OCI-LY1 (cell line): Measurements from ENCODE around the gene SCYGR3.

ENCODE experiments used
- H2AFZ ChIP-seq: fragments of 200-600 bp; sonication (generic), shearing (Covaris generic); 2 replicates; pipeline ENCODE4 v1.6.0; 2014; ENCODE audit warnings: antibody characterized with exemption, mild to moderate bottlenecking, low read length
- H3F3A ChIP-seq: fragments of 200-600 bp; sonication (generic), shearing (Covaris generic); 2 replicates; pipeline ENCODE4 v1.6.0; 2014; ENCODE audit warnings: mild to moderate bottlenecking, antibody characterized with exemption, low read length, moderate library complexity; ENCODE audit not compliant: insufficient read depth
- H3K27ac ChIP-seq: fragments of 200-600 bp; sonication (generic); 2 replicates; pipeline ENCODE4 v1.5.1; 2014; ENCODE audit warnings: low read length, mixed run types, mild to moderate bottlenecking, low read depth; ENCODE audit not compliant: poor library complexity, severe bottlenecking
- H3K27me3 ChIP-seq: fragments of 200-600 bp; sonication (generic); 2 replicates; pipeline ENCODE4 v1.6.0; 2014; ENCODE audit warnings: antibody characterized with exemption, mild to moderate bottlenecking, low read length, moderate library complexity; ENCODE audit not compliant: insufficient read depth
- H3K36me3 ChIP-seq: fragments of 200-600 bp; sonication (generic); 2 replicates; pipeline ENCODE4 v1.6.1; 2014; ENCODE audit warnings: mild to moderate bottlenecking, antibody characterized with exemption, low read length, moderate library complexity, mixed read lengths; ENCODE audit not compliant: insufficient read depth
- H3K4me1 ChIP-seq: fragments of 200-600 bp; sonication (generic); 2 replicates; pipeline ENCODE4 v1.5.1; 2014; ENCODE audit warnings: mild to moderate bottlenecking, low read length, moderate library complexity; ENCODE audit not compliant: insufficient read depth, severe bottlenecking
- H3K4me2 ChIP-seq: fragments of 200-600 bp; sonication (generic), shearing (Covaris generic); 2 replicates; pipeline ENCODE4 v1.6.1; 2014; ENCODE audit warnings: low read length
- H3K4me3 ChIP-seq: fragments of 200-600 bp; sonication (generic); 2 replicates; pipeline ENCODE4 v1.5.1; 2014; ENCODE audit warnings: low read length, low read depth, mild to moderate bottlenecking, mixed read lengths; ENCODE audit not compliant: poor library complexity, severe bottlenecking
- H3K79me2 ChIP-seq: fragments of 200-600 bp; shearing (Covaris generic); 2 replicates; pipeline ENCODE4 v1.6.1; 2016; ENCODE audit warnings: mixed run types, low read length, mixed read lengths; ENCODE audit not compliant: insufficient read depth
- H3K9ac ChIP-seq: fragments of 200-600 bp; sonication (generic), shearing (Covaris generic); 2 replicates; pipeline ENCODE4 v1.6.1; 2014; ENCODE audit warnings: mild to moderate bottlenecking, low read length, mixed read lengths
- H3K9me2 ChIP-seq: fragments of 200-600 bp; sonication (generic), shearing (Covaris generic); 2 replicates; pipeline ENCODE4 v1.6.1; 2014; ENCODE audit warnings: low read depth, mild to moderate bottlenecking, low read length, mixed read lengths
- H3K9me3 ChIP-seq: fragments of 200-600 bp; shearing (Covaris generic); 2 replicates; pipeline ENCODE4 v1.6.1; 2014; ENCODE audit warnings: low read length, mixed read lengths
- H4K20me1 ChIP-seq: fragments of 200-600 bp; sonication (generic), shearing (Covaris generic); 2 replicates; pipeline ENCODE4 v1.6.0; 2016; ENCODE audit warnings: mild to moderate bottlenecking, low read length; ENCODE audit not compliant: insufficient read depth
- CTCF ChIP-seq: fragments of 200-600 bp; sonication (generic), shearing (Covaris generic); IDR thresholded peaks from 2 replicates; pipeline ENCODE4 v1.5.1; 2017; ENCODE audit warnings: mild to moderate bottlenecking, antibody characterized with exemption, low read length, moderate library complexity, mixed read lengths
- EZH2 ChIP-seq: fragments of 200-600 bp; sonication (generic), shearing (Covaris generic); IDR thresholded peaks from 2 replicates; pipeline ENCODE4 v1.8.0; 2017; ENCODE audit warnings: borderline replicate concordance, mixed run types, mild to moderate bottlenecking, antibody characterized with exemption, low read length, moderate library complexity, mixed read lengths

Gene SCYGR3

DNA sequence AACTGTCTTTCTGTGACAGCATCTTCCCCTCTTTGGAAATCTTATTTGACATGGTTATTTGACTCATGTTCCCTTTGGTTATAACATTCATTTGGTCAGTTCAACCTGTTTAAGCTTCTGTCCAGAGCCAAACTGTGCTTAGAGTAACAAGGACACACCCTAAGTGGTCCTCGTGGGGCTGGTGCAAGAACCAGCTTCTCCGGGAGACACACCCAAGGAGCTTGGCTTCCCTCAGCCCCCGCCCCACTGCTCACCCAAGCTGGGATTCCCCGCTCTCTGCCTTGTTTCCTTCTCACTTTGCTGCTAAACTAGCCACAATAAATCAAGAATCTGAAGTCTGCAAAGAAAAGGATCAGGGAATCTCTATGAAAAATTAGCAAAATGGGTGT, 1.4 kb downstream of the SCYGR3 start:
- H3K36me3 ChIP-seq: no peaks in the 10 kb centered on the region
- H3K4me3 ChIP-seq: no peak overlapping the region
- no peaks in the 10 kb centered on the region for H3K4me1 ChIP-seq
- no peak overlapping the region for H3K27ac ChIP-seq
- no peaks in the 10 kb centered on the region for H4K20me1 ChIP-seq
- H3K27me3 ChIP-seq: no peaks in the 10 kb centered on the region
- no peak for TF ChIP-seq EZH2
- H3K4me2 ChIP-seq: no peak overlapping the region
- no peak overlapping the region for H3K9ac ChIP-seq
- H3F3A ChIP-seq: no peaks in the 10 kb centered on the region
- H3K79me2 ChIP-seq: no peaks in the 10 kb centered on the region
- no peaks in the 10 kb centered on the region for H3K9me2 ChIP-seq
- no peaks in the 10 kb centered on the region for H3K9me3 ChIP-seq
- H2AFZ ChIP-seq: no peak overlapping the region

- TF ChIP-seq CTCF: no peak
- no peak for TF ChIP-seq EZH2
- Histone ChIP-seq H2AFZ (no peak overlapping the region), H3K9ac (no peak overlapping the region), H3K79me2 (no peaks in the 10 kb centered on the region), H3K27ac (no peak overlapping the region), H3F3A (no peaks in the 10 kb centered on the region), H4K20me1 (no peaks in the 10 kb centered on the region), H3K9me2 (no peaks in the 10 kb centered on the region), H3K36me3 (no peaks in the 10 kb centered on the region), H3K4me1 (no peaks in the 10 kb centered on the region), H3K4me2 (no peak overlapping the region), H3K4me3 (no peak overlapping the region), H3K9me3 (no peaks in the 10 kb centered on the region), H3K27me3 (no peaks in the 10 kb centered on the region)
Observed at GRCh38 chr2:227612546-227613271, 1.9 kb downstream of the SCYGR3 start.

DNA sequence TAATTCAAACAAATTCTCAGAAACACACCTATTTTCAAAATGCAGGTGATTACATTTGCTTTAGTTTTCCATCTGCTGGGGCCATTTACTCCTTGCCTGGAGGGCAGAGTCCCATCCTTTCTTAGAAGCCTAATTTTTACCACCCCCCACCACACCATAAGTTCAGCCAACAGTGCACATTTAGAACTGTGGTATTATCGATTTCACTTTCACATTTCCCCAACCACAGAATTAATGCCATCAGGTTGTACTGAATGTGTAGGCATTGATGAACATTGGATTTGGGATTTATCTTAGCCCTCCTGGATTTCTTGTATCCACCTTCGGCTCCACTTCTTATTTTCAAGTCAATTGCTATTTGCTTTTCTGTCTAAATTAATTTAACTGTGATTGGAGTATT, 4.5 kb downstream of the SCYGR3 start:
- Histone ChIP-seq H3K4me3 (no peak overlapping the region), H3K27ac (no peak overlapping the region), H3K79me2 (no peaks in the 10 kb centered on the region), H2AFZ (no peak overlapping the region), H3K9me3 (no peaks in the 10 kb centered on the region), H3K4me1 (no peaks in the 10 kb centered on the region), H3K27me3 (no peaks in the 10 kb centered on the region), H3K36me3 (no peaks in the 10 kb centered on the region), H3K9ac (no peak overlapping the region), H3K4me2 (no peak overlapping the region), H3F3A (no peaks in the 10 kb centered on the region), H4K20me1 (no peaks in the 10 kb centered on the region), H3K9me2 (no peaks in the 10 kb centered on the region)
- no peak for TF ChIP-seq CTCF
- TF ChIP-seq EZH2: no peak

DNA sequence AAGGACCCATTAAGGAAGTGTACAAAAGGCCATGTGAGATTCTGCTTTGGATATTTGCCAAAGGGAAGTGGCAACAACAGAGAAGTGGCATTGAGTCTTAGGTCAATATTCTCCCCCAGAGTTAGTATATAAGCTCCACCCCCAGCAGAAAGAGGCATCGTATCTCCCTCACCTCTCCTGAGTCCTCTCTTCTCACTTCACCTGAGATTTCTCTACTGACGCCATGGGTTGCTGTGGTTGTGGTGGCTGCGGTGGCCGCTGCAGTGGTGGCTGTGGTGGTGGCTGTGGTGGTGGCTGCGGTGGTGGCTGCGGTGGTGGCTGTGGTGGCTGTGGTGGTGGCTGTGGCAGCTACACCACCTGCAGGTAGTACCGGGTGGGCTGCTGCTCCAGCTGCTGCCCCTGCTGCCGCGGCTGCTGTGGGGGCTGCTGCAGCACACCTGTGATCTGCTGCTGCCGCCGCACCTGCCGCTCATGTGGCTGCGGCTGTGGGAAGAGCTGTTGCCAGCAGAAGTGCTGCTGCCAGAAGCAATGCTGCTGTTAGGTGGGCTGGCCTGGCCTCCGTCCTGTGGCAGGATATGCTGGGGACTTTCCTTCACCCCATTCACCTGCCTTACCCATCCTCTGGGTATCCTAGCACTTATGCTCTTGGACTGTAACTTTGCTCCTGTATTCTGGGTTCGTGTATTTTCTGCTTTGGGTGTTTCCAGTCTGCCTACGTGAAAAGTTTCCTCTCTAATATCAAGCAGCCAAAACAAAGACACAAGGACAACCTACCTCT, 5.9 kb downstream of the SCYGR3 start:
- H2AFZ ChIP-seq: no peak overlapping the region
- no peak overlapping the region for H3K27ac ChIP-seq
- H3K79me2 ChIP-seq: no peaks in the 10 kb centered on the region
- no peak for TF ChIP-seq EZH2
- TF ChIP-seq CTCF: no peak
- no peaks in the 10 kb centered on the region for H3K27me3 ChIP-seq
- H3K4me3 ChIP-seq: no peak overlapping the region
- no peaks in the 10 kb centered on the region for H4K20me1 ChIP-seq
- H3K36me3 ChIP-seq: no peaks in the 10 kb centered on the region
- no peak overlapping the region for H3K9ac ChIP-seq
- no peaks in the 10 kb centered on the region for H3K9me3 ChIP-seq
- no peaks in the 10 kb centered on the region for H3K4me1 ChIP-seq
- no peaks in the 10 kb centered on the region for H3F3A ChIP-seq
- H3K9me2 ChIP-seq: no peaks in the 10 kb centered on the region
- H3K4me2 ChIP-seq: no peak overlapping the region
